ENCODE results near the gene MAP3K14.
A peak's percentile ranks its signal among the peaks of the same experiment; 100 is the strongest.

Gene MAP3K14

GRCh38 chr17:45220079-45220478 is 96.7 kb downstream of the MAP3K14 start:
- Histone ChIP-seq H3K4me1 (peaks cover 3% of the 10 kb centered on the region), H3K4me3 (ENCODE audit: low read depth, low read length) (no peak overlapping the region), H3K27me3 (ENCODE audit: control insufficient read depth, insufficient read depth, low read length) (no peaks in the 10 kb centered on the region), H3K9me3 (ENCODE audit: control insufficient read depth, low read length) (no peaks in the 10 kb centered on the region), H3K4me2 (ENCODE audit: low read length) (no peak overlapping the region), H3K27ac (no peak overlapping the region), H2AFZ (no peak overlapping the region), H3K9ac (no peak overlapping the region), H3K79me2 (no peaks in the 10 kb centered on the region), H3K36me3 (ENCODE audit: control insufficient read depth, insufficient read depth, low read length) (no peaks in the 10 kb centered on the region)
- TF ChIP-seq CTCF (IDR thresholded peaks at IDR 0.05) = no peak

- no peaks in the 10 kb centered on the region for H3K36me3 ChIP-seq (ENCODE audit: control insufficient read depth, insufficient read depth, low read length)
- peak; percentile 97 for TF ChIP-seq CTCF (IDR thresholded peaks at IDR 0.05)
- H3K27ac ChIP-seq = no peak overlapping the region
- no peaks in the 10 kb centered on the region for H3K9me3 ChIP-seq (ENCODE audit: control insufficient read depth, low read length)
- H3K4me1 ChIP-seq = peaks cover 3% of the 10 kb centered on the region
- H3K27me3 ChIP-seq (ENCODE audit: control insufficient read depth, insufficient read depth, low read length) = no peaks in the 10 kb centered on the region
- H2AFZ ChIP-seq = peak overlapping the region; percentile 63
- H3K79me2 ChIP-seq = no peaks in the 10 kb centered on the region
- H3K4me3 ChIP-seq (ENCODE audit: low read depth, low read length) = no peak overlapping the region
- no peak overlapping the region for H3K9ac ChIP-seq
- no peak overlapping the region for H3K4me2 ChIP-seq (ENCODE audit: low read length)
These were observed 97.7 kb downstream of the MAP3K14 start for GRCh38 chr17:45218895-45219661.
